ENCODE data around the gene RRP7A. TPM values are rescaled to one million over a fixed set of nuclear protein-coding genes. Genes with fewer than 3 reads are reported as not detected.
"Not testable (repeated sequence)": the region's sequence is repeated elsewhere in the genome, so short reads cannot be mapped to it uniquely, and the experiment has no call there.

The RRP7A gene
- total RNA-seq, 1 experiment from 2014 or later: 64.7 TPM

GRCh38 chr22:42536166-42536565, 16.6 kb upstream of the RRP7A start:
- no peak for TF ChIP-seq CTCF (IDR thresholded peaks at IDR 0.05; ENCODE audit: unreplicated experiment)
- H3K36me3 Mint-ChIP-seq (ENCODE audit: insufficient read depth, unreplicated experiment): peaks cover 13% of the 10 kb centered on the region
- intact Hi-C loops (cut with micrococcal nuclease; ENCODE audit: unreplicated experiment): no loop called here
- CTCF ChIA-PET: interaction anchor here (0.6 kb wide), 1 partner anchor 68 kb away, joined by 3 read pairs; no protein-coding TSS in a partner anchor
- no peak for DNase-seq
- no peak overlapping the region for H3K4me3 Mint-ChIP-seq (ENCODE audit: low read depth, unreplicated experiment)
- H3K27ac Mint-ChIP-seq (ENCODE audit: unreplicated experiment): no peak overlapping the region
- no TSS peak for BruUV-seq (replicated peaks)
- H3K9me3 Mint-ChIP-seq (ENCODE audit: low read depth, unreplicated experiment): no peaks in the 10 kb centered on the region
- no peaks in the 10 kb centered on the region for H3K27me3 Mint-ChIP-seq (ENCODE audit: unreplicated experiment)
- H3K4me1 Mint-ChIP-seq (ENCODE audit: low read depth, unreplicated experiment): peaks cover 9% of the 10 kb centered on the region

- H3K27me3 Mint-ChIP-seq (ENCODE audit: unreplicated experiment); H3K9me3 Mint-ChIP-seq (ENCODE audit: low read depth, unreplicated experiment); H3K4me3 Mint-ChIP-seq (ENCODE audit: low read depth, unreplicated experiment); H3K27ac Mint-ChIP-seq (ENCODE audit: unreplicated experiment); DNase-seq; intact Hi-C loops (cut with micrococcal nuclease; ENCODE audit: unreplicated experiment); BruUV-seq (replicated peaks); CTCF ChIA-PET: not testable (repeated sequence)
- Mint-ChIP-seq H3K4me1 (ENCODE audit: low read depth, unreplicated experiment) (peaks cover 12% of the 10 kb centered on the region), H3K36me3 (ENCODE audit: insufficient read depth, unreplicated experiment) (peaks cover 13% of the 10 kb centered on the region)
These were observed 15.6 kb upstream of the RRP7A start for GRCh38 chr22:42535082-42535731.

- Mint-ChIP-seq H3K36me3 (ENCODE audit: insufficient read depth, unreplicated experiment) (peaks cover 13% of the 10 kb centered on the region), H3K27me3 (ENCODE audit: unreplicated experiment) (no peaks in the 10 kb centered on the region), H3K4me1 (ENCODE audit: low read depth, unreplicated experiment) (peaks cover 28% of the 10 kb centered on the region), H3K4me3 (ENCODE audit: low read depth, unreplicated experiment) (peak overlapping the region; percentile 68), H3K9me3 (ENCODE audit: low read depth, unreplicated experiment) (no peaks in the 10 kb centered on the region), H3K27ac (ENCODE audit: unreplicated experiment) (peak overlapping the region; percentile 81)
- BruUV-seq (replicated peaks): no TSS peak
- CTCF ChIA-PET: no interaction called here
- intact Hi-C loops (cut with micrococcal nuclease; ENCODE audit: unreplicated experiment): no loop called here
- no peak for TF ChIP-seq CTCF (IDR thresholded peaks at IDR 0.05; ENCODE audit: unreplicated experiment)
- no peak for DNase-seq
These were observed 14.0 kb upstream of the RRP7A start for GRCh38 chr22:42533638-42533977.

- Mint-ChIP-seq H3K4me1 (ENCODE audit: low read depth, unreplicated experiment) (peaks cover 28% of the 10 kb centered on the region), H3K36me3 (ENCODE audit: insufficient read depth, unreplicated experiment) (peaks cover 13% of the 10 kb centered on the region)
- BruUV-seq (replicated peaks); H3K9me3 Mint-ChIP-seq (ENCODE audit: low read depth, unreplicated experiment); H3K4me3 Mint-ChIP-seq (ENCODE audit: low read depth, unreplicated experiment); H3K27ac Mint-ChIP-seq (ENCODE audit: unreplicated experiment); intact Hi-C loops (cut with micrococcal nuclease; ENCODE audit: unreplicated experiment); DNase-seq; H3K27me3 Mint-ChIP-seq (ENCODE audit: unreplicated experiment): not testable (repeated sequence)
- CTCF ChIA-PET: interaction anchor here (0.6 to 0.7 kb wide), 3 partner anchors 8 to 683 kb away, joined by 4 to 5 read pairs (median 4); no protein-coding TSS in a partner anchor
These were observed 11.9 kb upstream of the RRP7A start for GRCh38 chr22:42531401-42532084.

GRCh38 chr22:42529435-42529834, 9.8 kb upstream of the RRP7A start:
- H3K9me3 Mint-ChIP-seq (ENCODE audit: low read depth, unreplicated experiment); H3K27ac Mint-ChIP-seq (ENCODE audit: unreplicated experiment); CTCF ChIA-PET; H3K4me3 Mint-ChIP-seq (ENCODE audit: low read depth, unreplicated experiment); BruUV-seq (replicated peaks); H3K27me3 Mint-ChIP-seq (ENCODE audit: unreplicated experiment); intact Hi-C loops (cut with micrococcal nuclease; ENCODE audit: unreplicated experiment): not testable (repeated sequence)
- DNase-seq: peak; percentile 50
- Mint-ChIP-seq H3K4me1 (ENCODE audit: low read depth, unreplicated experiment) (peaks cover 28% of the 10 kb centered on the region), H3K36me3 (ENCODE audit: insufficient read depth, unreplicated experiment) (peaks cover 13% of the 10 kb centered on the region)

Measured in Calu3 (cell line).